ENCODE measurements around the gene VAMP3.

VAMP3 gene, protein sequence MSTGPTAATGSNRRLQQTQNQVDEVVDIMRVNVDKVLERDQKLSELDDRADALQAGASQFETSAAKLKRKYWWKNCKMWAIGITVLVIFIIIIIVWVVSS

DNA sequence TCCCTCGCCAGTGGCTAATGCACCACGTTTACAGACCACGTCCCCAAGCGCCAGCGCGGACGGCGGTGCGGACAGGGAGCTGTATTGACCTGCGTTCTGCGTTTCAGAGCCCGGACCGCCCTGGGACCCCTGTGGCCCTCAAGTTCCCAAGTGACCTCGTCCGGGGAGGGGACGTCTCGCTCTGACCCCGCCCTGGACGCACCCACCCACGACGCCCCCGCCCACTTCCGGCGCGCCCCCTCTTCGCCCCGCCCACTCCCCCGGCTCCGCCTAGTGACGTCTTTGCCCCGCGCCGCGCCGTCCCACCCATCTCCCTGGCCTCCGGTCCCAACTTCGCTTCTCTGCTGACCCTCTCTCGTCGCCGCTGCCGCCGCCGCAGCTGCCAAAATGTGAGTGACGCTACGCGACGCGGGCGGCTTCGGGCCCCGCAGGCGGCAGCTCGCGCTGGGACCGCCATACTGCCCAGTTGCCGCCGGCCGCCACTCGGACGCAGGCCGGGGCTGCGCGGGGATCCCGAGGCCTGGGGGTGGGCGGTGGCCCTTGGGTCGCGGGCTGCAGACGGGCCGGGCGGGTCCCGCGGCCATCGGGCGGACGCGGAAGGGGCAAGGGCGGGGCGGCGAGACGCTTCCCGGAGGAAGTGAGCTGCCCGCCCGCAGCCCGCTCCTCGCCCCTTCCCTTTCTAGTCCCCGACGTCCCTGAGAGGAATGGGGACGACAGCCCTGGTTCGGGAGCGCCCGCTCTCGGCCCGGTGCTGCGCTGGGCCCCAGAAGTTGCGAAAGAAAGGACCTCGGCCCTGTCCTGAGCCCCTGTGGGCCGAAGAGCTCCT lies at the start of gene VAMP3:
TSS of gene VAMP3 (plus strand) at position 300 of the 826 bp plus-strand sequence. CDS start at position 388, 88 bp downstream.
- CTCF ChIA-PET: interaction anchor here (0.7 to 1.3 kb wide), 2 partner anchors 32 to 103 kb away, joined by 3 read pairs; no protein-coding TSS in a partner anchor
- Histone ChIP-seq H3K4me3 (ENCODE audit: low read depth, low read length) (peak within 1 kb of the TSS; percentile 80), H3K27ac (ENCODE audit: extremely low read depth, low read depth, low read length) (peak within 1 kb of the TSS; percentile 65; the same call in 1 of the 2 replicates)
- TF ChIP-seq, protein P1, sequence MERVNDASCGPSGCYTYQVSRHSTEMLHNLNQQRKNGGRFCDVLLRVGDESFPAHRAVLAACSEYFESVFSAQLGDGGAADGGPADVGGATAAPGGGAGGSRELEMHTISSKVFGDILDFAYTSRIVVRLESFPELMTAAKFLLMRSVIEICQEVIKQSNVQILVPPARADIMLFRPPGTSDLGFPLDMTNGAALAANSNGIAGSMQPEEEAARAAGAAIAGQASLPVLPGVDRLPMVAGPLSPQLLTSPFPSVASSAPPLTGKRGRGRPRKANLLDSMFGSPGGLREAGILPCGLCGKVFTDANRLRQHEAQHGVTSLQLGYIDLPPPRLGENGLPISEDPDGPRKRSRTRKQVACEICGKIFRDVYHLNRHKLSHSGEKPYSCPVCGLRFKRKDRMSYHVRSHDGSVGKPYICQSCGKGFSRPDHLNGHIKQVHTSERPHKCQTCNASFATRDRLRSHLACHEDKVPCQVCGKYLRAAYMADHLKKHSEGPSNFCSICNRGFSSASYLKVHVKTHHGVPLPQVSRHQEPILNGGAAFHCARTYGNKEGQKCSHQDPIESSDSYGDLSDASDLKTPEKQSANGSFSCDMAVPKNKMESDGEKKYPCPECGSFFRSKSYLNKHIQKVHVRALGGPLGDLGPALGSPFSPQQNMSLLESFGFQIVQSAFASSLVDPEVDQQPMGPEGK (tag by site-specific recombination; IDR thresholded peaks at IDR 0.05): peak; percentile 93
- TF ChIP-seq, protein P2, sequence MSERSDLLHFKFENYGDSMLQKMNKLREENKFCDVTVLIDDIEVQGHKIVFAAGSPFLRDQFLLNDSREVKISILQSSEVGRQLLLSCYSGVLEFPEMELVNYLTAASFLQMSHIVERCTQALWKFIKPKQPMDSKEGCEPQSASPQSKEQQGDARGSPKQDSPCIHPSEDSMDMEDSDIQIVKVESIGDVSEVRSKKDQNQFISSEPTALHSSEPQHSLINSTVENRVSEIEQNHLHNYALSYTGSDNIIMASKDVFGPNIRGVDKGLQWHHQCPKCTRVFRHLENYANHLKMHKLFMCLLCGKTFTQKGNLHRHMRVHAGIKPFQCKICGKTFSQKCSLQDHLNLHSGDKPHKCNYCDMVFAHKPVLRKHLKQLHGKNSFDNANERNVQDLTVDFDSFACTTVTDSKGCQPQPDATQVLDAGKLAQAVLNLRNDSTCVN (tag by site-specific recombination; optimal IDR thresholded peaks at IDR 0.05): peak; percentile 62
- TF ChIP-seq KLF8 (tag by site-specific recombination; IDR thresholded peaks at IDR 0.05): peak; percentile 100
- no peak for TF ChIP-seq ZNF580 (tag by site-specific recombination; IDR thresholded peaks at IDR 0.05)
- TF ChIP-seq ZNF155 (tag by site-specific recombination; IDR thresholded peaks at IDR 0.05): no peak
- TF ChIP-seq PRDM1 (tag by site-specific recombination; IDR thresholded peaks at IDR 0.05): no peak
- no peak for TF ChIP-seq ZNF280C (tag by site-specific recombination; IDR thresholded peaks at IDR 0.05)
- no peak for TF ChIP-seq ZNF707 (tag by site-specific recombination; IDR thresholded peaks at IDR 0.05)
- no peak for TF ChIP-seq ZNF157 (tag by site-specific recombination; IDR thresholded peaks at IDR 0.05)
- TF ChIP-seq ZBTB17 (tag by site-specific recombination; IDR thresholded peaks at IDR 0.05): no peak
- TF ChIP-seq SP3 (tag by site-specific recombination; IDR thresholded peaks at IDR 0.05): peak; percentile 97
- no peak for TF ChIP-seq AEBP2 (tag by site-specific recombination; IDR thresholded peaks at IDR 0.05; ENCODE audit: borderline replicate concordance)
- no peak for TF ChIP-seq ZNF571 (tag by site-specific recombination; IDR thresholded peaks at IDR 0.05)
- no peak for TF ChIP-seq ZNF23 (tag by site-specific recombination; IDR thresholded peaks at IDR 0.05; ENCODE audit: borderline replicate concordance)
- TF ChIP-seq, protein P3, sequence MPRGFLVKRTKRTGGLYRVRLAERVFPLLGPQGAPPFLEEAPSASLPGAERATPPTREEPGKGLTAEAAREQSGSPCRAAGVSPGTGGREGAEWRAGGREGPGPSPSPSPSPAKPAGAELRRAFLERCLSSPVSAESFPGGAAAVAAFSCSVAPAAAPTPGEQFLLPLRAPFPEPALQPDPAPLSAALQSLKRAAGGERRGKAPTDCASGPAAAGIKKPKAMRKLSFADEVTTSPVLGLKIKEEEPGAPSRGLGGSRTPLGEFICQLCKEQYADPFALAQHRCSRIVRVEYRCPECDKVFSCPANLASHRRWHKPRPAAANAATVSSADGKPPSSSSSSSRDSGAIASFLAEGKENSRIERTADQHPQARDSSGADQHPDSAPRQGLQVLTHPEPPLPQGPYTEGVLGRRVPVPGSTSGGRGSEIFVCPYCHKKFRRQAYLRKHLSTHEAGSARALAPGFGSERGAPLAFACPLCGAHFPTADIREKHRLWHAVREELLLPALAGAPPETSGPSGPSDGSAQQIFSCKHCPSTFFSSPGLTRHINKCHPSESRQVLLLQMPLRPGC (tag by site-specific recombination; IDR thresholded peaks at IDR 0.05): no peak
- no peak for TF ChIP-seq GLI4 (tag by site-specific recombination; IDR thresholded peaks at IDR 0.05)
- peak; percentile 94 for TF ChIP-seq KLF10 (tag by site-specific recombination; IDR thresholded peaks at IDR 0.05)
- no peak for TF ChIP-seq ZNF658 (tag by site-specific recombination; IDR thresholded peaks at IDR 0.05)
- TF ChIP-seq TRIM28 (IDR thresholded peaks at IDR 0.05; ENCODE audit: borderline replicate concordance, low read length): no peak
- TF ChIP-seq ZNF138 (tag by site-specific recombination; IDR thresholded peaks at IDR 0.05; ENCODE audit: borderline replicate concordance): no peak
- TF ChIP-seq ZFHX2 (tag by site-specific recombination; conservative IDR thresholded peaks at IDR 0.05): peak; percentile 84
- TF ChIP-seq ZNF677 (tag by site-specific recombination; IDR thresholded peaks at IDR 0.05): no peak
- peak; percentile 78 for TF ChIP-seq PRDM10 (tag by site-specific recombination; IDR thresholded peaks at IDR 0.05)

More for the DNA sequence above, at the start of gene VAMP3:
- no peaks in the 10 kb centered on the region for H3K9me3 ChIP-seq (ENCODE audit: control insufficient read depth, insufficient read depth, low read depth, low read length)
- no peaks in the 10 kb centered on the region for H3K4me1 ChIP-seq (ENCODE audit: control insufficient read depth, insufficient read depth, low read length)
- POLR2A ChIA-PET: interaction anchor here (0.6 to 1.2 kb wide), 3 partner anchors 9 to 572 kb away, joined by 3 to 4 read pairs (median 3); no protein-coding TSS in a partner anchor
- peaks cover 8 to 24% of the 10 kb centered on the region in 2 experiments; a peak in 2 of 3 replicates for H3K36me3 ChIP-seq (ENCODE audit: control insufficient read depth in 2 of 2, insufficient read depth in 1 of 2, low read length in 2 of 2)

All from HEK293 (cell line).